ENCODE data around the gene TKT.

- TF ChIP-seq POLR2A (IDR thresholded peaks at IDR 0.05; ENCODE audit: low read depth, low read length) (no peak), POLR2AphosphoS5 (IDR thresholded peaks at IDR 0.05; ENCODE audit: low read depth, low read length) (no peak)
Measured at GRCh38 chr3:53278667-53279066, 22.8 kb upstream of the TKT start.
